Fibroblast of lung (primary cell): Measurements from ENCODE around the gene TBK1. TPM values are rescaled to one million over a fixed set of nuclear protein-coding genes. Genes with fewer than 3 reads are reported as not detected.

ENCODE experiments used
- DNase-seq, 2 donors: peaks; one replicate each; pipeline versions ENCODE4 v3.0.0 to v3.0.0-alpha.2; 2010; ENCODE audit warnings: low read depth in 2 of 2
- H2AFZ ChIP-seq: 2 replicates; pipeline ENCODE4 v1.5.1; 2012; ENCODE audit warnings: low read length, control low read depth, inconsistent platforms
- H3K27ac ChIP-seq: 2 replicates; pipeline ENCODE4 v1.5.1; 2011; ENCODE audit warnings: low read length, control low read depth; ENCODE audit not compliant: insufficient read depth
- H3K27me3 ChIP-seq: 2 replicates; pipeline ENCODE4 v1.5.1; 2011; ENCODE audit warnings: mild to moderate bottlenecking, low read length; ENCODE audit not compliant: control insufficient read depth, insufficient read depth
- H3K36me3 ChIP-seq: 2 replicates; pipeline ENCODE4 v1.5.1; 2011; ENCODE audit warnings: low read length; ENCODE audit not compliant: control insufficient read depth, insufficient read depth
- H3K4me1 ChIP-seq: 2 replicates; pipeline ENCODE4 v1.5.1; 2011; ENCODE audit warnings: low read length; ENCODE audit not compliant: control insufficient read depth, insufficient read depth; ENCODE audit errors: extremely low read depth
- H3K4me2 ChIP-seq: 2 replicates; pipeline ENCODE4 v1.5.1; 2011; ENCODE audit warnings: low read length, control low read depth; ENCODE audit not compliant: insufficient read depth; ENCODE audit errors: extremely low read depth
- H3K4me3 ChIP-seq, 4 experiments: fragments of 200-600 bp in 1 of 4; sonication (generic) in 1 of 4; replicated peaks in 1 of 4; 2 replicates each; pipeline ENCODE4 v1.5.1; 2011 to 2016; ENCODE audit warnings: low read length in 4 of 4, low read depth in 3 of 4, mild to moderate bottlenecking in 3 of 4, control low read depth in 2 of 4, inconsistent platforms in 1 of 4, mixed read lengths in 1 of 4; ENCODE audit not compliant: insufficient read depth in 1 of 4; ENCODE audit errors: control extremely low read depth in 1 of 4
- H3K79me2 ChIP-seq: 2 replicates; pipeline ENCODE4 v1.5.1; 2012; ENCODE audit warnings: mild to moderate bottlenecking, low read length, inconsistent platforms; ENCODE audit not compliant: control insufficient read depth, insufficient read depth
- H3K9ac ChIP-seq: 2 replicates; pipeline ENCODE4 v1.5.1; 2011; ENCODE audit warnings: mild to moderate bottlenecking, low read length, control low read depth; ENCODE audit not compliant: insufficient read depth
- H3K9me3 ChIP-seq: 2 replicates; pipeline ENCODE4 v1.5.1; 2012; ENCODE audit warnings: low read depth, low read length; ENCODE audit not compliant: control insufficient read depth, insufficient read depth
- H4K20me1 ChIP-seq: 2 replicates; pipeline ENCODE4 v1.5.1; 2011; ENCODE audit warnings: low read length; ENCODE audit not compliant: control insufficient read depth, insufficient read depth; ENCODE audit errors: extremely low read depth
- EZH2 ChIP-seq: IDR thresholded peaks from 2 replicates; pipeline ENCODE4 v1.5.1; 2012; ENCODE audit warnings: low read length, control low read depth, mild to moderate bottlenecking; ENCODE audit errors: missing control alignments
- polyA plus RNA-seq, 2 donors: library from polyadenylated mRNA; depleted of rRNA in 1 of 2; stranded (reverse) in 1 of 2; unstranded in 1 of 2; fragments of >200 nt; gene quantifications; 2 replicates each; pipeline ENCODE4 v1.2.1, GENCODE V29; 2011 to 2012; ENCODE audit warnings: missing spikeins in 1 of 2
- total RNA-seq: library from RNA; depleted of rRNA; stranded (reverse); fragments of >200 nt; gene quantifications from 2 replicates; pipeline ENCODE4 v1.2.1, GENCODE V29; 2014
- TF ChIP-seq, protein P1 (sequence below), 2 donors: IDR thresholded peaks in 1 of 2; conservative IDR thresholded peaks in 1 of 2; 1 replicate in 1 of 2; 2 replicates in 1 of 2; pipeline ENCODE4 v1.5.1; 2011 to 2012; ENCODE audit warnings: low read length in 2 of 2, control low read depth in 1 of 2, inconsistent platforms in 1 of 2, low read depth in 1 of 2, mild to moderate bottlenecking in 1 of 2

The TBK1 gene
- total and polyA plus RNA-seq, 2 donors (not counting 1 experiment from before 2014, with no cell fraction given) = 26.5 to 42.9 TPM

DNA sequence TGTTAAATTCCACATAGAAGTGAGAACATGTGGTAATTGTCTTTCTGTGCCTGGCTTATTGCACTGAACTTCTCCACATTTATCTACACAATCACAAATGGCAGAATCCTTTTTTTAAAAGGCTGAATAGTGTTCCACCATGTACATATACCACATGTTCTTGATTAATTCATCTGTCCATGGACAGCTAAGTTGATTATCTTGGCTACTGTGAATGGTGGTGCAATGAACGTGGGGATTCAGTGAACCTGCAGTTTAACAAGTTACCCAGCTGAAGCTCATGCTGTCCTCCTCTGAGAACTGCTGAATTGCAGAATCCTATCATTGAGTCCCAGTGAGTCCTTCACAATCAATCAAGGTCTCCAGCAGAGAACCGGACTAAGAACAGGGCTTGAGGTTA is 74.9 kb downstream of the TBK1 start:
- Histone ChIP-seq H3K27ac (no peak overlapping the region), H3K4me1 (peaks cover 3% of the 10 kb centered on the region)
- peak in 1 of 2 donors; percentile 34 for DNase-seq

DNA sequence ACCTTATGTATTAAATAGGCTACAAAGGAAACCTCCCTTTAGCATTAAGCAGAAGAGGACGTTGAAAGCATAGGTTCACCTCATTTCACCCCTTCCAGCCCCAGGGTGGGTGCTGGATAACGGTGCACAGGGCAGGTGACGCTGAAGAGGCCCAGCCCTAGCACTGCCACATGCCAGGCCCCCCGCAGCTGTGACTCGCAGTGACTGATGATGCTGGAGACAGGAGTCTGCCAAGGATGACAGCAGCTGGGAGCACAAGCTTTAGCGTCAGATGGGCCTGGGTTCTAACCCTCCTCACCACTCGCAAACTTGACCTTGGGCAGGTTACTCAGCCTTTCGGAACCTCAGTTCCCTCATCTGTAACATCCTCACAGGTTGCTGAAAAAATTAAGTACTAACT is 76.7 kb downstream of the TBK1 start:
- H3K79me2 ChIP-seq = no peaks in the 10 kb centered on the region
- no peak overlapping the region for H3K27ac ChIP-seq
- TF ChIP-seq, protein P1, sequence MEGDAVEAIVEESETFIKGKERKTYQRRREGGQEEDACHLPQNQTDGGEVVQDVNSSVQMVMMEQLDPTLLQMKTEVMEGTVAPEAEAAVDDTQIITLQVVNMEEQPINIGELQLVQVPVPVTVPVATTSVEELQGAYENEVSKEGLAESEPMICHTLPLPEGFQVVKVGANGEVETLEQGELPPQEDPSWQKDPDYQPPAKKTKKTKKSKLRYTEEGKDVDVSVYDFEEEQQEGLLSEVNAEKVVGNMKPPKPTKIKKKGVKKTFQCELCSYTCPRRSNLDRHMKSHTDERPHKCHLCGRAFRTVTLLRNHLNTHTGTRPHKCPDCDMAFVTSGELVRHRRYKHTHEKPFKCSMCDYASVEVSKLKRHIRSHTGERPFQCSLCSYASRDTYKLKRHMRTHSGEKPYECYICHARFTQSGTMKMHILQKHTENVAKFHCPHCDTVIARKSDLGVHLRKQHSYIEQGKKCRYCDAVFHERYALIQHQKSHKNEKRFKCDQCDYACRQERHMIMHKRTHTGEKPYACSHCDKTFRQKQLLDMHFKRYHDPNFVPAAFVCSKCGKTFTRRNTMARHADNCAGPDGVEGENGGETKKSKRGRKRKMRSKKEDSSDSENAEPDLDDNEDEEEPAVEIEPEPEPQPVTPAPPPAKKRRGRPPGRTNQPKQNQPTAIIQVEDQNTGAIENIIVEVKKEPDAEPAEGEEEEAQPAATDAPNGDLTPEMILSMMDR (conservative IDR thresholded peaks at IDR 0.05 in 1 of 2, IDR thresholded peaks at IDR 0.05 in 1 of 2; ENCODE audit: low read depth in 1 of 2, low read length in 2 of 2) = no peak
- TF ChIP-seq EZH2 = no peak
- no peak for DNase-seq
- no peaks in the 10 kb centered on the region for H3K27me3 ChIP-seq
- H3K4me1 ChIP-seq = no peaks in the 10 kb centered on the region
- no peaks in the 10 kb centered on the region for H4K20me1 ChIP-seq
- no peak overlapping the region for H3K4me3 ChIP-seq
- no peak overlapping the region for H3K9ac ChIP-seq
- no peaks in the 10 kb centered on the region for H3K9me3 ChIP-seq
- H3K4me2 ChIP-seq = no peak overlapping the region
- no peaks in the 10 kb centered on the region for H3K36me3 ChIP-seq
- H2AFZ ChIP-seq = no peak overlapping the region

More for the DNA sequence above, 74.9 kb downstream of the TBK1 start:
- H3K27me3 ChIP-seq = no peaks in the 10 kb centered on the region
- no peak for TF ChIP-seq EZH2
- no peaks in the 10 kb centered on the region for H3K9me3 ChIP-seq
- H3K79me2 ChIP-seq = no peaks in the 10 kb centered on the region
- no peak overlapping the region for H2AFZ ChIP-seq
- H3K4me2 ChIP-seq = no peak overlapping the region
- H3K4me3 ChIP-seq = no peak overlapping the region
- no peak overlapping the region for H3K9ac ChIP-seq
- H4K20me1 ChIP-seq = no peaks in the 10 kb centered on the region
- no peaks in the 10 kb centered on the region for H3K36me3 ChIP-seq

DNA sequence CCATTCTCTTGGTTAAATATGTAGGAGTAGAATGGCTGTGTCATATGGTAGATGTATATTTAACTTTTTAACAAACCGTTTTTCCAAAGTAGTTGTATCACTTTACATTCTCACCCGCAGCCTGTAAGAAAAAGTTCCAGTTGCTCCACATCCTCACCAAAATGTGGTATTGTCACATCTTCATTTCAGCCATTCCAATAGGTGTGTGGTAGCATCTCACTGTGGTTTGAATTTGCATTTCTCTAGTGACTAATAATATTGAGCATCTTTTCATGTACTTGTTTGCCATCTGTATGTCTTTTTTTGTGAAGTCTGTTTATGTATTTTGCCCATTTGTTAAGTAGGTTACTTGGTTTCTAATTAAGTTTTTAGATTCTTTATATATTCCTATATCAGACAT is 78.6 kb downstream of the TBK1 start:
- Histone ChIP-seq H3K4me2 (no peak overlapping the region), H3K9me3 (no peaks in the 10 kb centered on the region), H3K27ac (no peak overlapping the region), H4K20me1 (no peaks in the 10 kb centered on the region), H3K27me3 (no peaks in the 10 kb centered on the region), H3K4me3 (no peak overlapping the region), H3K36me3 (no peaks in the 10 kb centered on the region), H3K4me1 (no peaks in the 10 kb centered on the region), H3K79me2 (no peaks in the 10 kb centered on the region), H3K9ac (no peak overlapping the region), H2AFZ (no peak overlapping the region)
- no peak for DNase-seq
- TF ChIP-seq, protein P1 (conservative IDR thresholded peaks at IDR 0.05 in 1 of 2, IDR thresholded peaks at IDR 0.05 in 1 of 2; ENCODE audit: low read depth in 1 of 2, low read length in 2 of 2) = no peak
- TF ChIP-seq EZH2 = no peak
